ENCODE measurements around the gene AMY2A.
"Not testable (repeated sequence)": the region's sequence is repeated elsewhere in the genome, so short reads cannot be mapped to it uniquely, and the experiment has no call there.

Gene AMY2A

GRCh38 chr1:103616362-103616761 is 865 bp upstream of the AMY2A start:
- no peak overlapping the region for H3K9ac ChIP-seq (ENCODE audit: insufficient read length)
- DNase-seq (ENCODE audit: low read depth, low spot score), result no peak
- H3K36me3 ChIP-seq (ENCODE audit: insufficient read depth, low read length), result no peaks in the 10 kb centered on the region
- no peak overlapping the region for H3K27ac ChIP-seq
- no peak overlapping the region for H3K4me3 ChIP-seq
- TF ChIP-seq FOXP2 (optimal IDR thresholded peaks at IDR 0.05; ENCODE audit: control extremely low read depth, extremely low read length, insufficient read depth), result no peak
- TF ChIP-seq POLR2AphosphoS5 (IDR thresholded peaks at IDR 0.05; ENCODE audit: borderline replicate concordance, low read depth, low read length), result no peak
- no peak for TF ChIP-seq EZH2 (IDR thresholded peaks at IDR 0.05)
- H3K9me3 ChIP-seq (ENCODE audit: low read depth, low read length), result no peaks in the 10 kb centered on the region

GRCh38 chr1:103627436-103627835 is 10.2 kb downstream of the AMY2A start:
- not testable (repeated sequence) for H3K4me3 ChIP-seq; H3K27ac ChIP-seq; H3K36me3 ChIP-seq (ENCODE audit: insufficient read depth, low read length); DNase-seq (ENCODE audit: low read depth, low spot score); H3K9ac ChIP-seq (ENCODE audit: insufficient read length); H3K9me3 ChIP-seq (ENCODE audit: low read depth, low read length)

- DNase-seq (ENCODE audit: low read depth, low spot score); H3K27ac ChIP-seq; H3K9me3 ChIP-seq (ENCODE audit: low read depth, low read length): not testable (repeated sequence)
These were observed 24.0 kb downstream of the AMY2A start for GRCh38 chr1:103641194-103641593.

GRCh38 chr1:103643908-103644307 is 26.7 kb downstream of the AMY2A start:
- not testable (repeated sequence) for H3K36me3 ChIP-seq (ENCODE audit: insufficient read depth, low read length); H3K27ac ChIP-seq; H3K9me3 ChIP-seq (ENCODE audit: low read depth, low read length); DNase-seq (ENCODE audit: low read depth, low spot score); H3K9ac ChIP-seq (ENCODE audit: insufficient read length); H3K4me3 ChIP-seq

More at GRCh38 chr1:103641194-103641593, 24.0 kb downstream of the AMY2A start:
- H3K9ac ChIP-seq (ENCODE audit: insufficient read length); H3K36me3 ChIP-seq (ENCODE audit: insufficient read depth, low read length); H3K4me3 ChIP-seq: not testable (repeated sequence)

- not testable (repeated sequence) for H3K9me3 ChIP-seq (ENCODE audit: low read depth, low read length); DNase-seq (ENCODE audit: low read depth, low spot score); H3K27ac ChIP-seq; H3K4me3 ChIP-seq; H3K9ac ChIP-seq (ENCODE audit: insufficient read length); H3K36me3 ChIP-seq (ENCODE audit: insufficient read depth, low read length)
These were observed 33.1 kb downstream of the AMY2A start for GRCh38 chr1:103650305-103650704.

GRCh38 chr1:103650889-103651288 is 33.7 kb downstream of the AMY2A start:
- not testable (repeated sequence) for H3K4me3 ChIP-seq; H3K36me3 ChIP-seq (ENCODE audit: insufficient read depth, low read length); H3K27ac ChIP-seq; H3K9me3 ChIP-seq (ENCODE audit: low read depth, low read length); DNase-seq (ENCODE audit: low read depth, low spot score); H3K9ac ChIP-seq (ENCODE audit: insufficient read length)

GRCh38 chr1:103654133-103654532 is 36.9 kb downstream of the AMY2A start:
- not testable (repeated sequence) for H3K9me3 ChIP-seq (ENCODE audit: low read depth, low read length); H3K27ac ChIP-seq; H3K9ac ChIP-seq (ENCODE audit: insufficient read length); DNase-seq (ENCODE audit: low read depth, low spot score); H3K36me3 ChIP-seq (ENCODE audit: insufficient read depth, low read length); H3K4me3 ChIP-seq

GRCh38 chr1:103655460-103655859 is 38.2 kb downstream of the AMY2A start, which contains the start of gene AMY1A:
Gene AMY1A (plus strand): TSS chr1:103655760. CDS start chr1:103656331, 571 bp downstream.
- DNase-seq (ENCODE audit: low read depth, low spot score); H3K9me3 ChIP-seq (ENCODE audit: low read depth, low read length); H3K9ac ChIP-seq (ENCODE audit: insufficient read length); H3K4me3 ChIP-seq; H3K36me3 ChIP-seq (ENCODE audit: insufficient read depth, low read length); H3K27ac ChIP-seq: not testable (repeated sequence)
